GM21825 (cell line): ENCODE measurements around the gene UGT1A8.
"Not testable (repeated sequence)": the region's sequence is repeated elsewhere in the genome, so short reads cannot be mapped to it uniquely, and the experiment has no call there.

Experiments used
- ATAC-seq: cut with Tn5 transposase; IDR thresholded peaks from one replicate; pipeline ENCODE4 v1.9.1; 2021; ENCODE audit warnings: mild to moderate bottlenecking, moderate library complexity; ENCODE audit not compliant: unreplicated experiment

The UGT1A8 gene

GRCh38 chr2:233681521-233682099 lies 64.2 kb downstream of the UGT1A8 start, which contains the start of gene UGT1A7:
Gene UGT1A7, plus strand, starts transcription at chr2:233681901. Its CDS starts 37 bp downstream, at chr2:233681938.
- ATAC-seq, result no peak

- ATAC-seq, result no peak
Measured at GRCh38 chr2:233684640-233685039, 67.2 kb downstream of the UGT1A8 start.

GRCh38 chr2:233686928-233687327 lies 69.5 kb downstream of the UGT1A8 start:
- ATAC-seq, result no peak

GRCh38 chr2:233688341-233688740 lies 70.9 kb downstream of the UGT1A8 start:
- ATAC-seq, result no peak

GRCh38 chr2:233689031-233689430 lies 71.6 kb downstream of the UGT1A8 start:
- ATAC-seq, result no peak

- ATAC-seq, result no peak
Measured at GRCh38 chr2:233689501-233689900, 72.1 kb downstream of the UGT1A8 start.

GRCh38 chr2:233690444-233690843 lies 73.0 kb downstream of the UGT1A8 start:
- no peak for ATAC-seq

- ATAC-seq, result no peak
Measured at GRCh38 chr2:233691443-233692433, 74.3 kb downstream of the UGT1A8 start.

- no peak for ATAC-seq
Measured at GRCh38 chr2:233692648-233693047, 75.2 kb downstream of the UGT1A8 start, which contains the start of gene UGT1A6. Gene UGT1A6, plus strand, starts transcription at chr2:233692890. Its CDS starts 115 bp downstream, at chr2:233693005.

GRCh38 chr2:233693963-233694362 lies 76.5 kb downstream of the UGT1A8 start:
- no peak for ATAC-seq

GRCh38 chr2:233698740-233699139 lies 81.3 kb downstream of the UGT1A8 start:
- ATAC-seq, result no peak

GRCh38 chr2:233699424-233700027 lies 82.1 kb downstream of the UGT1A8 start:
- ATAC-seq, result no peak

- ATAC-seq, result no peak
Measured at GRCh38 chr2:233700028-233700635, 82.7 kb downstream of the UGT1A8 start.

- ATAC-seq, result not testable (repeated sequence)
Measured at GRCh38 chr2:233700842-233701241, 83.4 kb downstream of the UGT1A8 start.

- no peak for ATAC-seq
Measured at GRCh38 chr2:233702238-233702637, 84.8 kb downstream of the UGT1A8 start.

GRCh38 chr2:233705911-233706506 lies 88.6 kb downstream of the UGT1A8 start:
- no peak for ATAC-seq

GRCh38 chr2:233706720-233707119 lies 89.3 kb downstream of the UGT1A8 start:
- ATAC-seq, result no peak

GRCh38 chr2:233707940-233708644 lies 90.7 kb downstream of the UGT1A8 start:
- no peak for ATAC-seq

- ATAC-seq, result no peak
Measured at GRCh38 chr2:233708942-233709341, 91.5 kb downstream of the UGT1A8 start.
